ENCODE measurements around the gene PSMD11.

GRCh38 chr17:32493976-32494513 is 49.7 kb downstream of the PSMD11 start:
- TF ChIP-seq, protein P1, sequence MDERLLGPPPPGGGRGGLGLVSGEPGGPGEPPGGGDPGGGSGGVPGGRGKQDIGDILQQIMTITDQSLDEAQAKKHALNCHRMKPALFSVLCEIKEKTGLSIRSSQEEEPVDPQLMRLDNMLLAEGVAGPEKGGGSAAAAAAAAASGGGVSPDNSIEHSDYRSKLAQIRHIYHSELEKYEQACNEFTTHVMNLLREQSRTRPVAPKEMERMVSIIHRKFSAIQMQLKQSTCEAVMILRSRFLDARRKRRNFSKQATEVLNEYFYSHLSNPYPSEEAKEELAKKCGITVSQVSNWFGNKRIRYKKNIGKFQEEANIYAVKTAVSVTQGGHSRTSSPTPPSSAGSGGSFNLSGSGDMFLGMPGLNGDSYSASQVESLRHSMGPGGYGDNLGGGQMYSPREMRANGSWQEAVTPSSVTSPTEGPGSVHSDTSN (CRISPR knock-in tag; IDR thresholded peaks at IDR 0.05) = no peak
- TF ChIP-seq SIN3A (IDR thresholded peaks at IDR 0.05; ENCODE audit: borderline replicate concordance, low read depth, low read length) (no peak), NFIC (IDR thresholded peaks at IDR 0.05; ENCODE audit: low read length) (no peak), ZNF292 (CRISPR knock-in tag; IDR thresholded peaks at IDR 0.05; ENCODE audit: borderline replicate concordance, low read depth) (no peak), JUND (CRISPR knock-in tag; IDR thresholded peaks at IDR 0.05) (no peak), ZNF530 (CRISPR knock-in tag; IDR thresholded peaks at IDR 0.05; ENCODE audit: low read depth) (no peak), CBX5 (CRISPR knock-in tag; IDR thresholded peaks at IDR 0.05; ENCODE audit: borderline replicate concordance) (no peak), CEBPB (IDR thresholded peaks at IDR 0.05; ENCODE audit: borderline replicate concordance, low read depth, low read length) (no peak), IRF2 (CRISPR knock-in tag; IDR thresholded peaks at IDR 0.05) (no peak), HOXA9 (CRISPR knock-in tag; IDR thresholded peaks at IDR 0.05; ENCODE audit: borderline replicate concordance) (no peak)
- TF ChIP-seq, protein P2, sequence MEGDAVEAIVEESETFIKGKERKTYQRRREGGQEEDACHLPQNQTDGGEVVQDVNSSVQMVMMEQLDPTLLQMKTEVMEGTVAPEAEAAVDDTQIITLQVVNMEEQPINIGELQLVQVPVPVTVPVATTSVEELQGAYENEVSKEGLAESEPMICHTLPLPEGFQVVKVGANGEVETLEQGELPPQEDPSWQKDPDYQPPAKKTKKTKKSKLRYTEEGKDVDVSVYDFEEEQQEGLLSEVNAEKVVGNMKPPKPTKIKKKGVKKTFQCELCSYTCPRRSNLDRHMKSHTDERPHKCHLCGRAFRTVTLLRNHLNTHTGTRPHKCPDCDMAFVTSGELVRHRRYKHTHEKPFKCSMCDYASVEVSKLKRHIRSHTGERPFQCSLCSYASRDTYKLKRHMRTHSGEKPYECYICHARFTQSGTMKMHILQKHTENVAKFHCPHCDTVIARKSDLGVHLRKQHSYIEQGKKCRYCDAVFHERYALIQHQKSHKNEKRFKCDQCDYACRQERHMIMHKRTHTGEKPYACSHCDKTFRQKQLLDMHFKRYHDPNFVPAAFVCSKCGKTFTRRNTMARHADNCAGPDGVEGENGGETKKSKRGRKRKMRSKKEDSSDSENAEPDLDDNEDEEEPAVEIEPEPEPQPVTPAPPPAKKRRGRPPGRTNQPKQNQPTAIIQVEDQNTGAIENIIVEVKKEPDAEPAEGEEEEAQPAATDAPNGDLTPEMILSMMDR (CRISPR knock-in tag; IDR thresholded peaks at IDR 0.05) = no peak
- TF ChIP-seq, protein P3, sequence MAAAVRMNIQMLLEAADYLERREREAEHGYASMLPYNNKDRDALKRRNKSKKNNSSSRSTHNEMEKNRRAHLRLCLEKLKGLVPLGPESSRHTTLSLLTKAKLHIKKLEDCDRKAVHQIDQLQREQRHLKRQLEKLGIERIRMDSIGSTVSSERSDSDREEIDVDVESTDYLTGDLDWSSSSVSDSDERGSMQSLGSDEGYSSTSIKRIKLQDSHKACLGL (CRISPR knock-in tag; IDR thresholded peaks at IDR 0.05) = no peak
